ENCODE results near the gene MYEF2.

DNA sequence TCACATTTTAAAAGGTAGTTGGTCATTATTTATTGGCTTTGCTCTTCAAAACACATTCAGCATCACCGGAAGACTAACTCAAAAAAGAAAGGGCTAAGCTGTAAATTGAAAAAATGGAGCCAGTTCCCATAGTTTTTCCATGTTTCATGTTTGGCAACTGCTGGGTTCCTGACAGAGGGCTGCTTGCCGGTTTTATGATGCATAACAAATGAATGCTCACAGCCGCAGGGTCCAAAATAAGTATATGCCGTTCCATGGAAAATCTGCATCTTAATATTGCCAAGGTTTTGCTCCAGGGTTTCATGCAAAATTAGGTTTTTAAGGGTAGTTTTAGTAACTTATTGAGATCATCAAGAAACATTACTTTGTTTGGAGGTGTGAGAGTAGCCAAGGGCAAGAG, 43.8 kb upstream of the MYEF2 start:
- TF ChIP-seq POLR2A (IDR thresholded peaks at IDR 0.05): no peak
- TF ChIP-seq, protein P1, sequence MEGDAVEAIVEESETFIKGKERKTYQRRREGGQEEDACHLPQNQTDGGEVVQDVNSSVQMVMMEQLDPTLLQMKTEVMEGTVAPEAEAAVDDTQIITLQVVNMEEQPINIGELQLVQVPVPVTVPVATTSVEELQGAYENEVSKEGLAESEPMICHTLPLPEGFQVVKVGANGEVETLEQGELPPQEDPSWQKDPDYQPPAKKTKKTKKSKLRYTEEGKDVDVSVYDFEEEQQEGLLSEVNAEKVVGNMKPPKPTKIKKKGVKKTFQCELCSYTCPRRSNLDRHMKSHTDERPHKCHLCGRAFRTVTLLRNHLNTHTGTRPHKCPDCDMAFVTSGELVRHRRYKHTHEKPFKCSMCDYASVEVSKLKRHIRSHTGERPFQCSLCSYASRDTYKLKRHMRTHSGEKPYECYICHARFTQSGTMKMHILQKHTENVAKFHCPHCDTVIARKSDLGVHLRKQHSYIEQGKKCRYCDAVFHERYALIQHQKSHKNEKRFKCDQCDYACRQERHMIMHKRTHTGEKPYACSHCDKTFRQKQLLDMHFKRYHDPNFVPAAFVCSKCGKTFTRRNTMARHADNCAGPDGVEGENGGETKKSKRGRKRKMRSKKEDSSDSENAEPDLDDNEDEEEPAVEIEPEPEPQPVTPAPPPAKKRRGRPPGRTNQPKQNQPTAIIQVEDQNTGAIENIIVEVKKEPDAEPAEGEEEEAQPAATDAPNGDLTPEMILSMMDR (IDR thresholded peaks at IDR 0.05): no peak

All from esophagus squamous epithelium (tissue), 4 donors.